ENCODE results near the gene FAM114A1. TPM values are rescaled to one million over a fixed set of nuclear protein-coding genes. Genes with fewer than 3 reads are reported as not detected.

Gene FAM114A1
- total RNA-seq, 1 donor from 2014 or later = 33.2 TPM

DNA sequence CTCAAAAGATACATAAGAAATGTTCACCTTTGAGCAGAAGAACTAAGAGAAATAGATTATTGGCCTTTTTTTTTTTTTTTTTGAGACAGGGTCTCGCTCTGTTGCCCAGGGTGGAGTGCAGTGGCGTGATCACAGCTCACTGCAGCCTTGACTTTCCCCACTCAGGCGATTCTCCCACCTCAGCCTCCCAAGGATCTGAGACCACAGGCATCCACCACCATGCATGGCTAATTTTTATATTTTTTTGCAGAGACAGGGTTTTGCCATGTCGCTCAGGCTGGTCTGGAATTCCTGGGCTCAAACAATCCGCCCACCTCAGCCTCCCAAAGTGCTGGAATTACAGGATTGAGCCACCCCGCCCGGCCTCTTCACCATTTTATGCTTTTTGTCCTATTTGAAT is 8.1 kb upstream of the FAM114A1 start:
- no peak for ATAC-seq

DNA sequence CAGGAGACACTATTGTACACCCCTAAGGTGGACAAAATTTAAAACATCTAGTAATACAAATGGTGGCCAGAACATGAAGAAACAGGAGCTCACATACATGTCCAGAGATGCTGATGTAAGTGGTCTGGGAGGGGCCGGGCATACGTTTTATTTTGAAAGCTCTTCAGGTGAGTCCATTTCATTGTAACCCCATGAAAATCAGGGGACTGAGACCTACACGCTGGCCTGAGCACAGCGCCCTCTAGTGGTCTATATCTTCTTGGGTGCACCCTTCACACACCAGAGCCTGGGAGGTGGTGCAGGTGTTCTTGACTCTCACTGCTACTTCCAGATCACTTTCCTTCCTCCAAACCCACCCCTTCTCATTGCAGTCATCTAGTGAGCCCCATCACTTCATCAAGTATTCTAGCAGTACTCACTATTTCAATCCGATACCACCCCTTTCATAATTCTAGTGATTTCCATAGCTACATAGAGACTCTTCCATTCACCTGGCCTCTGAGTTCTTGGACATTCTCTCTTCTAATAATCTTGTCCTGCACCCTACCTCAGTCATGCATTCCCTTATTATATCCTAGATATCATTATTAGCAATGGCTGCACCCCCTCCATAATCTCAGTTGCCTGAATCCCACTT is 6.7 kb upstream of the FAM114A1 start:
- peak; percentile 57 for ATAC-seq

DNA sequence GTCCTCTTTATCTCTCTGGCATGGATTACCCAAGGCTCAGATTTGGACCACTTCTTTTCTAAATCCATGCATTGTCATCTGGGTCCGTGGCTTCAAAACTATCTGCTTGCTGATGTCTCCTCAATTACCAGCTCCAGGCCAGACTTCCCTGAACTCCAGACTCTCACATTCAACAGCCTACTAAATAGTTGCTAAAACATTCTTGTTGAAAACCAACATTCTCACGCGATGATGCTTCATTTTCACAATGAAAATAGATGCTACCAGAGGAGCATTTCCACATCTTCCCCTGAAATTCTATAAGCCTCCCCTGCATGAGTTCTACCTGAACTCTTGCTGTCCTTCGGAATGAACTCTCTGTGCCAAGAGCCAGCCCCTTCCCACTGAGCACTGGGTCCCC is 5.8 kb upstream of the FAM114A1 start:
- ATAC-seq = no peak

DNA sequence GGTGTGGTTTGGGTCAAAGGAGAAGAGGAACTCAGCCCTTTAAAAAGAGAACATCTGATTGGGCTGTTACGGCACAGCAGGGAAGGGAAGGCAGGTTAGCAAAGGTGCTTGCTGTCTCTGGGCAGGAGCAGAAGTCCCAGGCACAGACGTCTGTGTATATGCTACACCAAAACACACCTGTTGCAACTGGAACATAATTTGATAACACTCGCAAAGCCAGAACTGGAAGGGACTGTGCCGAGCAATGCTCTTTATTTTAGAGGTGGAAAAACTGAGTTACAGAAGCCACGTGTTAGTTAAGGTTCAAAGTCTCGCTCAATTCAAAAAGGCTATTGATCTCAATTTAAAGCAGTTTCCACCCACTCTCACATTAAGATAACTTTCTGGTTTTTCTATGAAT is 2.2 kb upstream of the FAM114A1 start:
- ATAC-seq = no peak

DNA sequence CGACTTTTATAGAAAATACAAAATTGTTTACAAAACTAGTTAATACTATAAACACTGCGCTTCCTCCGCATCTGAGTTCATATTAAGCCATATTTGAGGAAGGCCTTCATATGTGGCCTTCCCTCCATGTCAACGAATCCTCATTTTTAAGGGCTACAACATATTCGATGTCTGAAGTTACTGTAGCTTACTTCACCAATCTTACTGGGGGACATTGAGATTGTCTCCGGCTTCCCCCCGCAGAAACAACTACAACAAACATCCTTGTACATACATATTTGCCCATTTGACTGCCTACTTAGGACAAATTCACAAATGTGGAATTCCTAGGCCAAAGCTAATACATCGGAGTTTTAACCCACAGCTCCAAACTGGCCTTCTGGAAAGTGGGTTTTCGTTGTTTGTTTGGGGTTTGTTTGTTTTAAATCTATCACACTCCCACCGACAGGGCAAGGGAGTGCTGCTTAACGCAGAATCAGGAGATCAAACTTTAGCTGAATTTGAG is 581 bp upstream of the FAM114A1 start:
- no peak for ATAC-seq

DNA sequence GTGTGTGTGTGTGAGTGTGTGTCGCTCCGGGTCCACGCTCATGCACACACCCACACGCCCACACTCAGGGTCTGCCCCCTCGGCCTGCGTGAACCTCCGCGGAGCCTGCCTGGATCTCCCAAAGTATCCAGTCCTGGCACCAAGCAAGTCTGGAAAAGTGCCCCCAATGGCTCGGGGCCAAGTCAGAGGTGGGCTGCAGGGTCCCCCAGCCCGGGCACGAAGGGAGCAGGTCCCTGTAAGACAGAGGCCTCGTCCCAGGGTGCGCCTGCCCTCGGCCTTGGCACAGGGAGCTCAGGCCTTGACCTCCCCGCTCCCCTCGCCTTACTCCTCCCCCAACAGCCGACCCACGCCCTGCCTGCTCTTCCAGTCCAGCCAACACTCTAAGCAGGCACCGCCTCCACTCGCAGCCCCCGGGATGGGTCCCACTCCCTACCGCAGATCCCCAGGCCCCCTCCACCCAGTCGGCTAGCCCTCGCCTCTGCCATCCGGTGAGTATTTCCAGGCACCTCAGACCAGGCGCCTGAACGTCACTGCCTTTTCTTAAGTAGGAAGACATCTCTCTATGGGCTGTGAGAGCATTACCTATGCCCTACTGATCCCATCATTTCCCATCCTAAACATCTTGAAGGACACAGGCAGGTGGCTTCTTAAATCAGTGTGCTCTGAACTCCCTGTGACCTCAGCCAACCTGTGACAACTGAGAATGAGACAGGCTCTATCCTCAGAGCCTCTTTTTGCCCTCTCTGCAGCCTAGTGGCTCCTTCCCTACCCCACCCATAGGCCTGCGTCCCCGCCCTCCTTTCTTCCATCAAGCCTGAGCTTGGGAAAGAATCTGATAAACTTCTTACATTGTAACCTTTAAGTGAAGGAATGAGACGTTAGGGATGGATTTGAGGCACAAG is 704 bp downstream of the FAM114A1 start:
- peak; percentile 63 for ATAC-seq

DNA sequence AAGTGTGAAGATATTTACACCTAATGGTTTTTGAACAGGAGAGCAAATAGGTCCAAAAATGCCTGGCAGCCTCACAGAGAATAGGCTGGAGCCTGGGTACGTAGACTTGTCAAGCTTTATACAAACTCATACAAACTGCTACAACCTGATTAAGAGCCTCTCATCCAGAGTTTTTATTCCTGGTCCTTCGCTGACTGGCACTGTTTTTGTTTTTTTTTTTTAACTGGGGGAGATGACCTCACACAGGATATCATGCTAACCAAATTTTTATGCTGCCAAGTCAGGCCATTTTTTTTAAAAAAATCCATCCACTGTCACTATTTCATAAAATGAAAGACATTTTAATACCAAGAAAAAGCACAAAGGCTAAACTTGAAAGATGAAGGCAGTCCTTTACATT is 1.9 kb downstream of the FAM114A1 start:
- ATAC-seq = no peak

DNA sequence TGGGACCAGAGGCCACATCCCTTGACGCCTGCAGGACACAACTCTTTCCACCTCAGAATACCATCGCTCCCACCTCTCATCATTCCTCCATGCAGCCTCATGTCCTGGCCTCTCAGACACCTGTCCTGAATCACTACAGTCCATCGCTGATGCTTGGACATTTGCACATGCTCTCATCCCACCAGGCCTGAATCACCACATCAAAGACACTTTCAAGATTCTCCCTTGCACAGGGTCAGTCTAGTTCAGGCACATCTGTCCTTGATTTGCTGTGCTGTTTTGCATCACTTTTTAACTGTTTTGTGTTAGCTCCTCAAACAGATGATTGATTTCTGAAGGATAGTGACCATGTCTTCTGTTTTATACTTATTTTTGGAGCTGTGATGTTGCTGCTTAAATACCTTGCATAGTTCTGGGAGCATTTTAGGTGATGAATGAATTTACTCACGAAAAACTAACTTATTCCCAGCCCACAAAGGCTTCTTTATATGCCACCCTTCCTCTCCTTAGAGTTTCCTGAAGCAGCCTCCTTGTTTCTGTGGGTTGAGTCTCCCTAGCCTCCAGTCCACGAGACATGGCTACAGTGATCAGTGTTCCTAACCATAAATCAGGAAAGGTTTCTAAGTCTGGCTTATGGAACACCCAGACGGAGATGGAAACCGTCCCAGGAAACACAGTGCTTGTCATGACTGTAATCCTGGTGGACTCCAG is 2.6 kb downstream of the FAM114A1 start:
- no peak for ATAC-seq

DNA sequence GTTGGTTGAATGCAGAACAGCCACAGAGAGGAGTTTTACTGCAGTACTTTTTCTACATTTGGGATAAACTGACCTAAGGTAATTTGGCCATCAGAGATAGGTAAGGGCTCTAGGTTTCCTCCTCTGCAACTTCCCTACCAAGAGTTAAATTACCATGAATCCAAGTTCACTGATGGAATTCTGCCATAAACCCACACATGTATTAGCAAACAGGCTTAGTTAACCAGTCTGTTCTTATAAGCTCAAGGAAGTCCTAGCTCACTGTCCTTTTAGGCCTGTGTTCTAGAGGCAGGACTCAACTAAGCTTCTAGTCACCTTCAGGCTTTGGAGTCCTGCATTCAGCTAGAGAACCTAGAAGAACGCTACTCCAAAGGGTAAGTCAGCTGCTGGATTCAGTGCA is 4.0 kb downstream of the FAM114A1 start:
- ATAC-seq = no peak

DNA sequence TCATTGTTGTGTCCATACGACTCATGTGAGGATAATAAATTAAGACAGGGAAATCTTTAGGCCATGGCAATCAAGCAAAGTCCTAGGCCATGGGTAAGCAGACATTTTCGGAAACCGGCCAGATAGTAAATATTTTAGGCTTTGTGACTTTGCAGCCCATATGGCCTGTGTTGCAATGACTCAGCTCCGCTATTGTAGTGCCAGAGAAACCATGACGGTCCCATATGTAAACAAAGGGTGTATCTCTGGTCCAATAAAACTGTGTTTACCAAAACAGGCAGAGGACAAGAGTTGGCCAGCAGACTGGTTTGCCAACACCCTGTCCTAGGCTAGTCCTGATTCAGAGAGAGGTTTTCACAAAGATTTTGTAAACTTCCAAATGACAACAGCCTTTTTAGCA is 5.0 kb downstream of the FAM114A1 start:
- ATAC-seq = peak; percentile 66

DNA sequence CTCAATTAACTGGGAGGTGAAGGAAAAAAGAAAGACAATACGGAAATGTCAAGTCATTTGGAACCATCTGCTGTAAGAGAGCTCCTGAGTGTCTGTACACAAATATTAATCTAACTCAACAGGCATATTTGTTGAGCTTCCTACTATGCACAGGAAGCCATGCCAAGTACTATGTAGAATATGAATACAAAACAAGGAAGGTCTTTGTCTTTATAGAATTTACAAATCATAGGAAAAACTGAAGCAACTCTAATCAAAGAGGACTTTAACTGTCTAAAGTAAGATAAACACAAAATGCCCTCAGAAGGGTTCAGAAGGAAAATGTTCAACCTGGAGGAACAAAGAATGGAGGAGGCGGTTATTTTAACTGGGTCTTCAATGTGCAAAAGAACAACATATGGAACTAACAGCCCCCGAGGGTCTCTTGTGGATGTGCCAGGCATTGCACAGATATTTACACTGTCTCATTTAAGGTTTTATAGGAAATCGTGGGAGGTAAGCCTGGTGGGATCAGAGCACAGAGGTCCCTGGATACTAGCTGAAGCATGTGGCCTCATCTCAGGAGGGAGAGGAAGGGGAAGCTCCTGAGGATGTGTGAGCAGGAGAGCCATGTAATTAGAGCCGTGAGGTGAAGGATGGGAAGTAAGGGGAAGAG is 5.8 kb downstream of the FAM114A1 start:
- no peak for ATAC-seq

DNA sequence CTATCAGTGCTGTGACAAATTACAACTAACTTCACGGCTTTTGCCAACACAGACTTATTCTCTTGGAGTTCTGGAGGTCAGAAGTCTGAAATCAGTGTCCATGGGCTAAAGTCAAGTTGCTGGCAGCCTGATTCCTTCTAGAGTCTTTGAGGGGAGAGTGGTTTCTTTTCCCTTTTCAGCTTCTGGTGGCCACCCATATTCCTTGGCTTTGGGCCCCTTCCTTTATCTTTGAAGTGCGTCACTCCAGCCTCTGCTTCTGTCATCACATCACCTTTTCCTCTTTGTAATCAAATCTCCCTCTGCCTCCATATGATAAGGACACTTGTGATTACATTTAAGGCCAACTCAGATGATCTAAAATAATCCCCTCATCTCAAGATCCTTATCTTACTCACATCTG is 9.0 kb downstream of the FAM114A1 start:
- no peak for ATAC-seq

DNA sequence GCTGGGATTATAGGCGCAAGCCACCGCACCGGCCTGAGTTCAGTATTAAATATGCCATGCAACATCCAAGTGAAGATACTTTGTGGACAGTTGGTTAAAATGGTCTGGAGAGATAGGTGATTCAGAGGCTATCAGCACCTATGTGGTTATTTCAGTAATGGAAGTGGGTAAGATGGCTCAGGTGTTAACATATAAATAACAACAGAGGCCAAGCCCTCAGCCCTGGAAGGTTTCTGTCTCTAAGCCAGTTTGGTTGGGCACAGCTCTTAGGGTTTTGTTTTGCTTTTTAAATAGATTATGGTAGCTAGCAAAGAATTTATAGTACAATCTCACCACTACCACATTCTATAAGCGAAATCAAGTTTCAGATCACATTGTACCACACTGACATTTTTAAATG is 16.6 kb downstream of the FAM114A1 start:
- no peak for ATAC-seq

DNA sequence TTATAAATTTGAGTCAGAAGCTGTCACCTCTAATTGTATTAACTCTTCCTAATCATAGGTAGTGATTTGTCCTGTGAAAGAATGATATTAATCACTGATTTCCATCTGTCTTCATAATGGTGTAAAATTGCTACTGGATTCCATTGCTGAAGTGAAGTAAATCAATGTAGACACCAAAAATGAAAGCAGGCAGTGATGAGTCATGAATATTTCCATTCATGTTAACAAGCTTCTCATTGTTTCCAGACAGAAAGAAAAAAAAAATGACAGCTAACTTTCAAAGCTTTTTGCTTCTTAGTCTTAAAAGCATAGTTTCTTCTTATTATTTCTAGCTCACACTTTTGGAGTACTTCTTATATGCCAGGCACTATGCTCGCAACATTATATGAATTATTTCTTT is 21.5 kb downstream of the FAM114A1 start:
- ATAC-seq = peak; percentile 67

DNA sequence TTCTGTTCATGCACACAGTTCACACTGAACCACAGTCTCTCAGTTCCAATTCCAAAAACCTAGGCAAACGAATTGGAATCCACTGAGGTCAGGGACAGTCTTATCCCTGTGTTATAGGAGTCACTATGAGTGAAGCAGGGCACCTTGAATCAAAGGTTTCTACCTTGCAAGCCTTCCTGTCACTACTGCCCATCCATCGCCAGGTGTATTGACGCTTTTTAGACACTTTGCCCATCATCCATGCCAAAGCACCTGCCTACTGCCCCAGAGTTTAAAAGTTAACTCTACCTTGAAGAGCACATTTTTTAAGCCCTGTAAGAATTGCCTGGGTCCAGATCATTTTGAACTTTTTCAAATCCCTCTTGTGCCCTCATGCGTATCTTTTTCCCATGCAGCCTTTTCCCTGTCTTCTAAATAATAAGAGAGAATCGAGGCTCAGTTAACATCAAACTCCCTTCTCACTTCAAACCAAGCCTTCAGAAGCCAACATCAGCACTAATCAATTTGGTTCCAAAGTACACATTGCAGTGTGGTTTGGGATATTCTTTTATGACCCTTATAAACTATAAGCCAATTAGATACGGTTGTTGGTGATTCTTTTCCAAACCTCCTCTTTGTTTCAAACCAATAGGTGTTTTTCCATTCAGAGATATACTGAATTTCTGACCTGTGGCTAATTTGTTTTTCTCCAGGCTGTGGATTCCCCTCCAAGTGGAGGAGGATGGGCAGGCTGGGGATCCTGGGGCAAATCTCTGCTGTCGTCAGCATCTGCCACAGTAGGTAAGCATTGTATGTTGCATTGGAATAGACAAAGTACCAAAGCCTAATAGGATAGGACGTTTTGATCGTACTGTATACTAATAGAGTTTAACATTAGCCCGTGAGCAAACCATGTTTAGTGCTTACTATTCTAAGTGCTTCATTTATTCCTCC is 23.7 kb downstream of the FAM114A1 start:
- no peak for ATAC-seq

DNA sequence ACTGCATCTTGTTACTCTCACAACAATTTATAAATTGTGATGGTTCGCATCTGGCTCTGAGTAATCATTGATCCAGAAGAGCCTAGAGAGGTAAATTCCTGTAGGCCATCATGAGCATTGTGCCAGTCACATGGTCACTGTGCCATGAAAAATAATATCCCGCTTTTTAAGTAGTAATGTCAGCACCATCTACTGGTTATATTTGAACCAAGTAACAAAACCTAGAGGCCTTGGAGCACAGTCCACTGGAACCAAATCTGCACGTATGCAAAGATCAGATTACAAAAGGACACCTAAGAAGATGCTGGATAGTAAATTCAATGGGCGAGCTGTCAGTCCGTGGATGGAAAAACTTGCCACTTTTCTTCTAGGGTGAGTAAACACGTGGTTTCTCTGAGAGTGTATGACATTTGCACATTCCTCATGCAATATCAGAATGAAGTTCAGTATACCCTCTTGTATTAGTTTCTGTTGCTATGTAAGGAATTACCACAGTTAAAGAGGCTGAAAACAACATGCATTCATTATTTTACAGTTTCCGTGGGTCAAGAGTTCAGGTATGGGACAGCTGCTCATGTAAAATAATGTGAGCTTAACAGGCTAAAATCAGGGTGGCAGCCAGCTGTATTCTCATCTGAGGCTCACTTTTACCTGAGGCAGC is 26.8 kb downstream of the FAM114A1 start:
- ATAC-seq = no peak

DNA sequence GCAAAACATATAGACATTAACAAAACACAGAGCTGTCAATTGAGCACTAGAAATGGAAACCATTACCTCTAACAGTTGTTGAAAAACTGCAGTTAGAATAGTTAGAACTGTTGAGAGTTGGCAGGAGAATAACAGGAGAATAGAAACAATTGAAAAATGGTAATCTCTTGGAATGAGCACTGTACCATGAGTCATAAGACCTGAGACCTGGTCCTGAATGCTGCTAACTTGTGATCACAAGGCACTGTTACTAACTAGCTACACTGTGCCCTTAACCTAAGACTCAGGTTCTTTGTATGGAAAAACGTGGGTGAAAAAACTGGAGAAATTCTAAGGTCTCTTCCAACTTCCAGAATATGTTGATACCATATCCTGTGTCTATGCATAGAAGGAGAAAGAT is 29.3 kb downstream of the FAM114A1 start:
- ATAC-seq = no peak

DNA sequence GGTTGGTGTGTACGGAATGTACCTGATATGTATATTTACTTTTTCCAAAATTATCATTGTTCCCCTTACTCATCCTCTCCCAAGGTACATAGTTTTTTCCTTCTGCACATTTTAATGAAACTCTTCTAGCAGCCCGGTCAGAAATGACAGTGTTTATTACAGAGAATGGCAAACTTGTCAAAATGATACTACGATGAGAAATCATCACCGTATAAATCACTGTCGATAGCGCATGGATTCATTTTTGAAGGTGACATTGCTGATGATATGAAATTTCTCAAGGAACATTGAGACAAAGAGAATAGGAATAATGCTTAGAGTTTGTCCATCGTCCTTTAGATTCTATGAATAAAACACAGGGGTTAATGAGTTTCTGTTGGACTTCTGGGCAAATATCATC is 30.6 kb downstream of the FAM114A1 start:
- ATAC-seq = no peak

DNA sequence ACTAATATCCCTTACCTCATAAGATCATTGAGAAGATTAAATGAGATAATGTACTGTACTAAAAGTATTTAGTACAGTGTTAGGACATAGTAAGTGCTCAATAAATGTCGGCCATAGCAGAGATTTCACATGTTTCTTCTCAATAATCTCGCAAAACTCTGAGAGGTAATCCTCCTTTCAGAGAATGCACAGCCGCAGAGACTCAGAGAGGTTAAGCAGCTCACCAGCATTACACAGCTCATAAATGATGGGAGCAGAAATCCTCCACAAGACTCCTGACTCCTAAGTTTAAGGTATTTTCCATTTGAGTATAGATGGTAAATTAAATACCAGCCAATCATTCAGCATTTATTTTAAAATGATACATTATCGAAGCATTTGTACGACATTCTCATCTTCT is 34.6 kb downstream of the FAM114A1 start:
- ATAC-seq = no peak

DNA sequence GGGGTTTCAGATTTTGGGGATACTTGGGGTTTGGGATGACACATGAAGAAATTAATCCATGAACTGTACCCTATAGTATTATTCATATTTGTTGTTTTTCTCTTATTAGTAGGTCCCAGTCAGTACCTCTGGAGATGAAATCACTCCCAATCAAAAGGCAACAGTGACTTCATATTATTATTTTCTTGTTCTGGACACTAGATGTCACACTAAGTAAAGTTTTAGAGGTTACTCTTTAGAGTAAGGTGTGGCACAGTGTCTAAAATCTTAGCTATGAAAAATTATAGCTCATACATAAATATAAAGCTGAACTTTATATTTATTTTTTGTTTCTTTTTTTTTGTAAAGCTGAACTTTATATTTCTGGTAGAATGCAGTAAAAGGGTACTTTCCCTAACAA is 35.1 kb downstream of the FAM114A1 start:
- peak; percentile 70 for ATAC-seq

DNA sequence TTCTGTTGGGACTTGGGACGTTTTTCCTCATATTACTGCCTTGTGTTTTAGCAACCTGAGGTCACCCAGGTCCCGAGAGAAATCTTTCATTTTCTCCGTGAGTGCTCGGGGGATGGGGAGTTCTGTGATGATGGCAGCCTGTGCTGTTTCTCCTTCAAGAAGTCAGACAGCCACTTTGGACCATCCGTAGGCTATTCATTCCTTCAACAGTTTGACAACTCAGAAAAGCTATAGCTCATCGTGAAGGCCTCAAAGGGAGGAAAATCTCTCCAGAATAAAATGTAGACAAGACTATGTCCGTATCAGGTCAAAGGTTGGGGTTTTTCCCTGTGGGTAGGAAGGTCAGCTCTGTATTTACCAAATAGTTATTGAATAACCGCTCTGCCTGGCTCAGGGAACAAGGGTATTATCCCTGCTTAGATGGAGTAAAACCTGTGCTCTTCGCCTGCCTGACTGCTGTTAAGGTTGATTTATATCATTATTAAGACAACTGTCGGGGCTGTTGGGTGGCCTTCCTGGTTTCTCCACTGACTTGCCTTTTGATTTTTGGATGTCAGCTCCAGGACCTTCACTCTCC is 36.6 kb downstream of the FAM114A1 start:
- no peak for ATAC-seq
